Measurements from ENCODE around the gene MDFI. TPM values are rescaled to one million over a fixed set of nuclear protein-coding genes. Genes with fewer than 3 reads are reported as not detected.

Gene MDFI
- total RNA-seq, 4 donors from 2014 or later: 0.83 to 4.6 (median 3.5) TPM

GRCh38 chr6:41663568-41663967, 25.3 kb downstream of the MDFI start:
- Histone ChIP-seq H3K4me1 (no peaks in the 10 kb centered on the region), H3K9me3 (no peaks in the 10 kb centered on the region), H3K4me3 (no peak overlapping the region), H3K27me3 (peaks cover 0 to 15% (median 0%) of the 10 kb centered on the region in 4 donors), H3K27ac (replicated peaks in 1 of 4) (no peak overlapping the region), H3K36me3 (no peaks in the 10 kb centered on the region)
- 85% methylated on average over 5 of the region's 5 CpGs for WGBS
- TF ChIP-seq POLR2AphosphoS5 (IDR thresholded peaks at IDR 0.05): no peak
- TF ChIP-seq EP300 (IDR thresholded peaks at IDR 0.05): no peak
- no peak for TF ChIP-seq CTCF (IDR thresholded peaks at IDR 0.05)
- no peak for TF ChIP-seq POLR2A (IDR thresholded peaks at IDR 0.05; ENCODE audit: low read depth)
- DNase-seq (ENCODE audit: extremely low spot score): no peak
- intact Hi-C loops (cut with DNase I): no loop called here

- WGBS: 83% methylated on average over 4 of the region's 5 CpGs
- no peak for TF ChIP-seq POLR2AphosphoS5 (IDR thresholded peaks at IDR 0.05)
- TF ChIP-seq POLR2A (IDR thresholded peaks at IDR 0.05; ENCODE audit: low read depth): no peak
- no peak for TF ChIP-seq EP300 (IDR thresholded peaks at IDR 0.05)
- no peak for TF ChIP-seq CTCF (IDR thresholded peaks at IDR 0.05)
- no peak for DNase-seq (ENCODE audit: extremely low spot score)
- no peaks in the 10 kb centered on the region for H3K4me1 ChIP-seq
- H3K36me3 ChIP-seq: no peaks in the 10 kb centered on the region
- H3K4me3 ChIP-seq: no peak overlapping the region
- H3K9me3 ChIP-seq: peaks cover 0 to 2% (median 0%) of the 10 kb centered on the region in 4 donors
- H3K27ac ChIP-seq (replicated peaks in 1 of 4): no peak overlapping the region
- H3K27me3 ChIP-seq: peaks cover 0 to 8% (median 0%) of the 10 kb centered on the region in 4 donors
- intact Hi-C loops (cut with DNase I): no loop called here
Observed at GRCh38 chr6:41664271-41664670, 26.0 kb downstream of the MDFI start.

GRCh38 chr6:41667195-41667594, 28.9 kb downstream of the MDFI start:
- intact Hi-C loops (cut with DNase I): no loop called here
- no peak overlapping the region for H3K4me3 ChIP-seq
- H3K9me3 ChIP-seq: peaks cover 0 to 6% (median 0%) of the 10 kb centered on the region in 4 donors
- no peaks in the 10 kb centered on the region for H3K36me3 ChIP-seq
- H3K27me3 ChIP-seq: peaks cover 0 to 12% (median 0%) of the 10 kb centered on the region in 4 donors
- no peak for TF ChIP-seq CTCF (IDR thresholded peaks at IDR 0.05)
- TF ChIP-seq POLR2A (IDR thresholded peaks at IDR 0.05; ENCODE audit: low read depth): no peak
- no peak for TF ChIP-seq EP300 (IDR thresholded peaks at IDR 0.05)
- TF ChIP-seq POLR2AphosphoS5 (IDR thresholded peaks at IDR 0.05): no peak
- H3K4me1 ChIP-seq: no peaks in the 10 kb centered on the region
- no peak overlapping the region for H3K27ac ChIP-seq (replicated peaks in 1 of 4)
- DNase-seq (ENCODE audit: extremely low spot score): no peak
- WGBS: 94% methylated on average over 1 of the region's 1 CpG

GRCh38 chr6:41668968-41669367, 30.7 kb downstream of the MDFI start:
- Histone ChIP-seq H3K27ac (replicated peaks in 1 of 4) (no peak overlapping the region), H3K4me1 (no peaks in the 10 kb centered on the region), H3K4me3 (no peak overlapping the region), H3K36me3 (no peaks in the 10 kb centered on the region), H3K9me3 (peaks cover 0 to 6% (median 0%) of the 10 kb centered on the region in 4 donors), H3K27me3 (peaks cover 0 to 21% (median 0%) of the 10 kb centered on the region in 4 donors)
- no peak for DNase-seq (ENCODE audit: extremely low spot score)
- no peak for TF ChIP-seq CTCF (IDR thresholded peaks at IDR 0.05)
- TF ChIP-seq EP300 (IDR thresholded peaks at IDR 0.05): no peak
- no peak for TF ChIP-seq POLR2AphosphoS5 (IDR thresholded peaks at IDR 0.05)
- TF ChIP-seq POLR2A (IDR thresholded peaks at IDR 0.05; ENCODE audit: low read depth): no peak
- intact Hi-C loops (cut with DNase I): no loop called here
- WGBS: 91% methylated on average over 2 of the region's 2 CpGs

Measured in esophagus muscularis mucosa (tissue), 4 donors.